Endothelial cell of umbilical vein (primary cell): ENCODE data around the gene NOTCH3. TPM values are rescaled to one million over a fixed set of nuclear protein-coding genes. Genes with fewer than 3 reads are reported as not detected.
A peak's percentile ranks its signal among the peaks of the same experiment; 100 is the strongest.

Experiments
- BruUV-seq: library from RNA; stranded (reverse); fragments of 400-500 nt; replicated peaks from 2 replicates; lab custom pipeline; 2021; lab: Mats Ljungman, UMichigan
- CTCF ChIA-PET: fragments of 300-600, 350-600 bp; sonication (Branson Sonifier 250); formaldehyde crosslinking; loops from one replicate; lab custom pipeline; 2021; ENCODE audit warnings: antibody characterized with exemption, inconsistent platforms; lab: Charles Lee
- POLR2A ChIA-PET: fragments of 300-600, 350-600 bp; sonication (Branson Sonifier 250); formaldehyde crosslinking; loops from one replicate; lab custom pipeline; 2021; ENCODE audit warnings: antibody characterized with exemption, inconsistent platforms; lab: Charles Lee
- DNase-seq: peaks from one replicate; pipeline ENCODE4 v3.0.0-alpha.2; 2011; ENCODE audit warnings: low read depth, low spot score
- FAIRE-seq: peaks from 2 replicates; lab custom pipeline; 2011; peaks lifted over from hg19 to GRCh38; lab: Jason Lieb, UNC
- H2AFZ ChIP-seq: 2 replicates; pipeline ENCODE4 v1.6.0; 2012; ENCODE audit warnings: low read depth, low read length, control low read depth, inconsistent platforms
- H3K27ac ChIP-seq: 2 replicates; pipeline ENCODE4 v1.5.1; 2011; ENCODE audit warnings: low read depth, mild to moderate bottlenecking, control low read depth, low read length, moderate library complexity; ENCODE audit not compliant: insufficient read depth
- H3K27me3 ChIP-seq, 2 experiments: 2 replicates each; pipeline versions ENCODE4 v1.6.0 to v1.6.1; 2011; ENCODE audit warnings: low read length in 2 of 2, mixed read lengths in 1 of 2; ENCODE audit not compliant: control insufficient read depth in 2 of 2, insufficient read depth in 2 of 2
- H3K36me3 ChIP-seq, 2 experiments: 2 replicates in 1 of 2; 3 replicates in 1 of 2; pipeline ENCODE4 v1.5.1; 2011; ENCODE audit warnings: low read length in 2 of 2, mild to moderate bottlenecking in 1 of 2, moderate library complexity in 1 of 2; ENCODE audit not compliant: control insufficient read depth in 2 of 2, insufficient read depth in 2 of 2; ENCODE audit errors: extremely low read depth in 1 of 2
- H3K4me1 ChIP-seq: 3 replicates; pipeline ENCODE4 v1.5.1; 2011; ENCODE audit warnings: mild to moderate bottlenecking, low read length; ENCODE audit not compliant: control insufficient read depth, insufficient read depth; ENCODE audit errors: extremely low read depth
- H3K4me2 ChIP-seq: 2 replicates; pipeline ENCODE4 v1.6.1; 2011; ENCODE audit warnings: low read length, control low read depth, mixed read lengths; ENCODE audit not compliant: insufficient read depth
- H3K4me3 ChIP-seq, 3 experiments: fragments of 200-600 bp in 1 of 3; sonication (generic), shearing (Covaris generic) in 1 of 3; replicated peaks in 1 of 3; 2 replicates each; pipeline ENCODE4 v1.5.1; 2011 to 2016; ENCODE audit warnings: control low read depth in 3 of 3, low read length in 3 of 3, mild to moderate bottlenecking in 2 of 3, inconsistent platforms in 1 of 3, low read depth in 1 of 3, moderate library complexity in 1 of 3; ENCODE audit not compliant: insufficient read depth in 1 of 3
- H3K79me2 ChIP-seq: 2 replicates; pipeline ENCODE4 v1.6.0; 2012; ENCODE audit warnings: low read length, inconsistent platforms; ENCODE audit not compliant: control insufficient read depth, insufficient read depth
- H3K9ac ChIP-seq: replicated peaks from 2 replicates; pipeline ENCODE3; 2011; ENCODE audit warnings: low read length, control low read depth; ENCODE audit not compliant: insufficient read depth; ENCODE audit errors: extremely low read depth
- H3K9me1 ChIP-seq: replicated peaks from 3 replicates; pipeline ENCODE4 v1.6.0; 2011; ENCODE audit warnings: mild to moderate bottlenecking, low read length; ENCODE audit not compliant: control insufficient read depth, insufficient read depth; ENCODE audit errors: extremely low read depth
- H3K9me3 ChIP-seq: replicated peaks from 2 replicates; pipeline ENCODE4 v1.5.1; 2012; ENCODE audit warnings: low read length, inconsistent platforms; ENCODE audit not compliant: control insufficient read depth, insufficient read depth
- H4K20me1 ChIP-seq: replicated peaks from 2 replicates; pipeline ENCODE3; 2011; ENCODE audit warnings: mild to moderate bottlenecking, low read length; ENCODE audit not compliant: control insufficient read depth, insufficient read depth; ENCODE audit errors: extremely low read depth
- EZH2 ChIP-seq: IDR thresholded peaks from 2 replicates; pipeline ENCODE4 v1.6.1; 2012; ENCODE audit warnings: borderline replicate concordance, low read depth, mild to moderate bottlenecking, moderate library complexity, low read length, inconsistent platforms; ENCODE audit not compliant: severe bottlenecking
- JUN ChIP-seq: IDR thresholded peaks from 2 replicates; pipeline ENCODE4 v1.6.1; 2011; ENCODE audit warnings: borderline replicate concordance, low read depth; ENCODE audit not compliant: insufficient read length, insufficient read depth
- POLR2A ChIP-seq: IDR thresholded peaks from 2 replicates; pipeline ENCODE4 v1.6.1; 2012; ENCODE audit warnings: low read depth, mild to moderate bottlenecking, control low read depth, low read length
- POLR2AphosphoS5 ChIP-seq: IDR thresholded peaks from 2 replicates; pipeline ENCODE4 v1.6.1; 2012; ENCODE audit warnings: low read depth, mild to moderate bottlenecking, control low read depth, low read length, moderate library complexity; ENCODE audit not compliant: insufficient read depth
- dilution Hi-C: fragments of 300-500 bp; cut with MboI; formaldehyde crosslinking; loops from one replicate; pipeline ENCODE4 v1.15.0; 2019; ENCODE audit warnings: low sequenced_read_pairs; ENCODE audit not compliant: extremely low pct_ligation_motif_present
- intact Hi-C: fragments of 100-400 bp; cut with micrococcal nuclease; formaldehyde crosslinking; loops from one replicate; pipeline ENCODE4 v1.10.0; 2022
- polyA plus RNA-seq, 4 experiments: library from polyadenylated mRNA; depleted of rRNA in 3 of 4; stranded (reverse) in 3 of 4; unstranded in 1 of 4; fragments of >200 nt; gene quantifications; 2 replicates each; pipeline versions ENCODE4 v1.2.1 to v1.2.3, GENCODE V29; 2011 to 2012; ENCODE audit warnings: missing spikeins in 1 of 4
- total RNA-seq: library from RNA; stranded (reverse); gene quantifications from 2 replicates; pipeline ENCODE4 v1.2.3, GENCODE V29; 2021
- TF ChIP-seq, protein P1 (sequence below), 2 donors: IDR thresholded peaks; 1 replicate in 1 of 2; 2 replicates in 1 of 2; pipeline ENCODE4 v1.5.1; 2011; ENCODE audit warnings: low read length in 2 of 2, mild to moderate bottlenecking in 2 of 2, moderate library complexity in 2 of 2, control low read depth in 1 of 2, inconsistent platforms in 1 of 2, low read depth in 1 of 2; ENCODE audit not compliant: insufficient read depth in 1 of 2; ENCODE audit errors: extremely low read depth in 1 of 2

The NOTCH3 gene
- total and polyA plus RNA-seq, 2 donors (not counting 3 experiments of a cell fraction or from before 2014, with no cell fraction given): 0.63 to 1.5 TPM

DNA sequence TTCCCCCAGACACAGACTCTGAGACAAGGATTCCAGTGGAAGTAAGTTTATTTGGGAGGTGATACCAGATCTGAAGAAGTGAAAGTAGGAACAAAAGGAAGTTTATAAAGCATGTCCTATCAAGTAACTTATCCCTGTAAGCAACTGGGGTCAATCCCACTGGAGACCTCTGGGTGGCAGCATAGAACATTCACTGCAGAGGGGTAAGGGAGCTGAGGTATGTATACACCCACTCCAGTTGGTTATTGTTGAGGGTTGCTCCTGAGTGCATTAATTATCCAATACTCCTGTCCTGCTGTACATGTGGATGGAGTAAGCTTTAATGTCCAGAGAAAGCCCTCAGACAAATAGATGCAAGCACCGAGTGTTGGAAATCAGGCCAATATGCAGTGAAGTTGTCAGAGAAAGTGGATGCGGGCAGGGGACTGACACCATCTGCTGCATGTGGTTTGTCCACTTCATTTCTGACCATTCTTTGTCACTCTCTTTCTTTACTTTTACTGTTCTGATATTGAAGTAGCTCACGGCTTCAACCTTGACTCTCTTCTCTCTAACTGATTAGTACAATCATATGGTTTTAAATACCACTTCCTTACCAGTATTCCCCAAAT, 46.7 kb downstream of the NOTCH3 start:
- Histone ChIP-seq H3K9ac (no peak overlapping the region), H3K27me3 (peaks cover 0 to 7% of the 10 kb centered on the region in 2 experiments), H3K9me1 (no peaks in the 10 kb centered on the region), H4K20me1 (no peaks in the 10 kb centered on the region), H3K27ac (no peak overlapping the region), H3K4me3 (no peak overlapping the region), H3K4me2 (no peak overlapping the region), H3K79me2 (no peaks in the 10 kb centered on the region), H3K36me3 (no peaks in the 10 kb centered on the region), H2AFZ (no peak overlapping the region), H3K4me1 (no peaks in the 10 kb centered on the region), H3K9me3 (no peaks in the 10 kb centered on the region)
- TF ChIP-seq POLR2AphosphoS5: no peak
- no peak for TF ChIP-seq EZH2
- TF ChIP-seq, protein P1, sequence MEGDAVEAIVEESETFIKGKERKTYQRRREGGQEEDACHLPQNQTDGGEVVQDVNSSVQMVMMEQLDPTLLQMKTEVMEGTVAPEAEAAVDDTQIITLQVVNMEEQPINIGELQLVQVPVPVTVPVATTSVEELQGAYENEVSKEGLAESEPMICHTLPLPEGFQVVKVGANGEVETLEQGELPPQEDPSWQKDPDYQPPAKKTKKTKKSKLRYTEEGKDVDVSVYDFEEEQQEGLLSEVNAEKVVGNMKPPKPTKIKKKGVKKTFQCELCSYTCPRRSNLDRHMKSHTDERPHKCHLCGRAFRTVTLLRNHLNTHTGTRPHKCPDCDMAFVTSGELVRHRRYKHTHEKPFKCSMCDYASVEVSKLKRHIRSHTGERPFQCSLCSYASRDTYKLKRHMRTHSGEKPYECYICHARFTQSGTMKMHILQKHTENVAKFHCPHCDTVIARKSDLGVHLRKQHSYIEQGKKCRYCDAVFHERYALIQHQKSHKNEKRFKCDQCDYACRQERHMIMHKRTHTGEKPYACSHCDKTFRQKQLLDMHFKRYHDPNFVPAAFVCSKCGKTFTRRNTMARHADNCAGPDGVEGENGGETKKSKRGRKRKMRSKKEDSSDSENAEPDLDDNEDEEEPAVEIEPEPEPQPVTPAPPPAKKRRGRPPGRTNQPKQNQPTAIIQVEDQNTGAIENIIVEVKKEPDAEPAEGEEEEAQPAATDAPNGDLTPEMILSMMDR (IDR thresholded peaks at IDR 0.05; ENCODE audit: extremely low read depth in 1 of 2, insufficient read depth in 1 of 2, low read depth in 1 of 2, low read length in 2 of 2): peak; percentile 51 to 56
- no peak for TF ChIP-seq JUN
- TF ChIP-seq POLR2A: no peak
- DNase-seq (peak; percentile 52), FAIRE-seq (peak; percentile 81)
- ChIA-PET CTCF (interaction anchor here (0.6 to 7.4 kb wide), 11 partner anchors 12 to 406 kb away, joined by 3 to 176 read pairs (median 6); partner anchors contain the start of gene OR1I1), POLR2A (no interaction called here)
- dilution Hi-C loops (no loop called here), intact Hi-C loops (loop anchor here (5.0 kb wide), 1 partner anchor 403 kb away; no protein-coding TSS in a partner anchor)
- BruUV-seq: no TSS peak
